HG02938 (cell line): ENCODE results near the gene IFNG.

Source experiments
- ATAC-seq: cut with Tn5 transposase; IDR thresholded peaks from one replicate; pipeline ENCODE4 v1.9.1; 2021; ENCODE audit warnings: mild to moderate bottlenecking, moderate library complexity; ENCODE audit not compliant: unreplicated experiment

Gene IFNG

DNA sequence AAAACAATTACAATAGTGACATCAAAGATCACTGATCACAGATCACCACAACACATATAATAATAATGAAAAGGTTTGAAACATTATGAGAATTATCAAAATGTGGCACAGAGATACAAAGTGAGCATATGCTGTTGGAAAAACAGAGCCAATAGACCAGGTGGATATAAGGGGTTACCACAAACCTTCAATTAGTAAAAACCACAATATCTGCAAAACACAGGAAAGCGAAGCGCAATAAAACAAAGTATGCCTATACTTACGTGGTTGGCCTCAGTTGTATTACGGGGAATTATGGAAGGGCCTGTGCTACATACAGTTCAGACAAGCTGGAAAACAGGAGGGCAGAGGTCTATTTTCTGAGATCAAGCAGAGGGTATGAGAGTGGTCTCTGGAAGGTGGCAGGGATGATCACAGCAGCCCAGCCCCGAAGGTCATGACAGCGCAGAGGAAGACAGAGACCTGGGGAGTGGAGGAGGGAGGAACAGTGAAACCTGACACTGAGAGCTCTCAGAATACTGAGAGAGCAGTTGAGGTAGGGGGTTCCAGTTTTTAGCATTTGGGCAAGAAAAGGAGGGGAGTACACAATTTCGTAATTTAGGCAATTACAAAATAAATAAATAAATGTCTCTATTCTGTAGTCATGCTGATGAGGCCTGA, 41.3 kb downstream of the IFNG start:
- ATAC-seq, result no peak

DNA sequence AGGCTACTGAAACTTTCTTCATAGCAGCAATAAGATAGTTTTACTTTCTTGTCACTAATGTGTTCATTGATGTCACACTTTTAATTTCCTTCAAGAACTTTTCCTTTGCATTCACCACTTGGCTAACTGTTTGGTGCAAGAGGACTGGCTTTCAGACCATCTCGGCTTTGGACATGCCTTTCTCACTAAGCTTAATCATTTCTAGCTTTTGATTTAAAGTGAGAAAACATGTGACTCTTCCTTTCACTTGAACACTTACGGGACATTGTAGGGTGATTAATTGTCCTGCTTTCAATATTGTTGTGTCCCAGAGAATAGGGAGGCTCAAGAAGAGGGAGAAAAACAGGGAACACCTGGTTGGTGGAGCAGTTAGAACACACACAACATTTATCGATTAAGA, 41.9 kb downstream of the IFNG start:
- ATAC-seq, result no peak

- no peak for ATAC-seq
These were observed 44.3 kb downstream of the IFNG start for GRCh38 chr12:68115281-68115680.

GRCh38 chr12:68114606-68115005, 44.9 kb downstream of the IFNG start:
- no peak for ATAC-seq

DNA sequence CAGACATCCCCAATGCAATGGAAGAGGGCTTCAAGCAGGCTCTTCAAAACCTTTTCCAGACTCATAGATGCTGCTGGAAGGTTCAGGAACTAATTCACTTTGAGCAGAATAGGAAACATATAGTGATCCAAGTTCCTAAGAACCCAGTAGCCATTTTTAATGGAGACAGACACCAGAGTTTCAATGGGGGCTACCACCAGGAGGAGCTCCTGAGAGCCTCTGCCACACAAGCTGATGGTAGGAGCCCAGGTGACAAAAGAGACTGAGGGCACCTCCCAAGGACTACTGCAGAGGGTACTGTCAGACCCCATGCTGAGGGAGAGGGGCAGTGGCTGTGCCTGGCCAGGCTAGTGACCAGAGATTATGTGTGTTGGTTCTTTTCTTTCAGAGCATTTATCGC, 45.9 kb downstream of the IFNG start:
- no peak for ATAC-seq

DNA sequence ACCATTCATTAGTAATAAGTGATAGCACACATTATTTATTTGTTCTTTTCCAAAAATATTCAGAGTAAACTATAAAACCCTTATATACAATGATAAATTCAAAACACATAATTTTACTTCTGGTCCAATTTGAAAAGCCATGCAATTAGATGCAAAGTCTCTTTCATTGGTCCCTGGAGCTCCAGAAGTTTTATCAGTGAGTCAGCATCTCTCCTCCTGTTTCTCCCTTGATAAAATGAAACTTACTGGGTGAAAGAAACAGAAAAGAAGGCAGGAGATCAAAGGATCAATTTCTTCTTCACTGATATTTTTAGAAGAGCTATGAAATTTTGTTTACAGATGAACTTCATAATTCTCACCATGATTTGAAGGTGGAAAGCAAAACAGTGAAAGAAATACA, 47.5 kb downstream of the IFNG start:
- no peak for ATAC-seq

DNA sequence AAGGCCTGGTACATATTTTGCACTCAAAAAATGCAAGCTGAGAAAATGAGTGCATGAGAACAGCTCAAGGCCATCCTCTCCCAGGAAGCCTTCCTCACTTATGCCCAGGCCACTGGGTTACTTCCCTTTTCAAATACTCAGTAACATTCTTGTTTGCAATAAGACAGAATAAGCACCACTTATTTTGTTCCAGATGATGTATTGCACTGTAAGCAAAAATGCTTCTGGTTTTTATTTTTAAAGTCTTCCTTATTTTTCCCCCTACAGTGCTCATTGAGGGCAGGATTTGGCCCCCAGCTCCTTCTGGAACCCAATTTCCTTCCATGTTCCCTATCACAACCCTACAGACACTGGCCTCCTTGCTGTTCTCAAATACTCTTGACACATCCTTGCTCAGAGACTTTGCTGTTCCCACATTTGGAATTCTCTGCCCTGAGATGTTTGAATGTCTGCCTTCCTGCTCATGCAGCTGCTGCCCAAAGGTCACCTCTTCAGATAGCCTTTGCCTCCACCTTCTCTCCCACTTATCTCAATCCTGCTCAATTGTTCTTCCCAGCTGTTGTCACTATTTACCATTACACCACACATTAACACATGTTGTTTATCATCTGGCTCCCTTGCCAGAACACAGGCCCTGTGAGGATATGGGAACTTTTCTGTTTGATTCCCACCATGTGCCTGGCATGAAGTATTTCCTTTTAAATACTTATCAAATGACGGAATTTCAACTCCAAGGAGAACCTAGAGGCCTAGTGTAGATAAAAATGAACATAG, 49.9 kb downstream of the IFNG start:
- ATAC-seq, result no peak

- no peak for ATAC-seq
These were observed 50.5 kb downstream of the IFNG start for GRCh38 chr12:68109001-68109400.

DNA sequence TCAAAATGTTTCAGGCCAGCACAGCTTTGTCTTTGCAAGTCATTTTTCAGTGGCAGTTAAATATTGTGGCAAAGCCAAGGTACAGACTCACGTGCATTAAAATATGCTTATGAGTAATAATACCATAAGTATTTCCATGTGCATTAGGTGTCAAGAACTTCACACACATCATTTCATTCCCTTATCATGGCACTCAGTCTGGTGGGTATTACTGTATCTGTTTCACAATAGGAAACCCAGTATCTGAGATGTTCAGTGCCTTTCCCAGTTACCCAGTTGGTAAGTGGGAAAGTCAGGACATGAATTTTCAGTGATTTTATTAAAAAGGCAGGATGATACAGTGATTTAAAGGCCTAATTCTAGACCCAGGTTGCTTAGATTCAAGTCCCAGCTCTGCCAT, 52.9 kb downstream of the IFNG start:
- no peak for ATAC-seq

DNA sequence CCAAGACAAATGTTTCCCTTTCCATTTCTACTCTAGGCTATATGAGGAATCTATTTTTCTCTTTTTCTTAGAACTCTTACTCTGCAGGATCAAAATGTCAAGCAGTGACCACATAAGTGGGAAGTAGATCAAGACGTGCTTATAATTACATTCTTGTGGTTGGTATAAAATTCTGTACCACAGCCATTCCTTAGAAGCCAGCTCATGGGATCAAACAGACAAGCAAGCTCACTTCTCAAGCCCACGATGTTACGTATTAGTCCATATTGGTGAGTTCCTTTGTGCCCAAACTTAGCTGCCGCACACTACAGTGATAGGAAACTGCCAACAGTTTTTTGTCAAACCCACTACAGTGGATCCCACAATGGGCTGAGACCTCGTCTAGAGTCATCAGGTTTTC, 53.4 kb downstream of the IFNG start:
- no peak for ATAC-seq
